ENCODE data around the gene NOTCH1. TPM values are rescaled to one million over a fixed set of nuclear protein-coding genes. Genes with fewer than 3 reads are reported as not detected.
A peak's percentile ranks its signal among the peaks of the same experiment; 100 is the strongest.

Gene NOTCH1
- 17.6 TPM for total RNA-seq
- long read RNA-seq, partial matches to known transcripts, result 2 of 7 reads
- long read RNA-seq, other reads (novel, unspliced or antisense), result 5 of 7 reads

DNA sequence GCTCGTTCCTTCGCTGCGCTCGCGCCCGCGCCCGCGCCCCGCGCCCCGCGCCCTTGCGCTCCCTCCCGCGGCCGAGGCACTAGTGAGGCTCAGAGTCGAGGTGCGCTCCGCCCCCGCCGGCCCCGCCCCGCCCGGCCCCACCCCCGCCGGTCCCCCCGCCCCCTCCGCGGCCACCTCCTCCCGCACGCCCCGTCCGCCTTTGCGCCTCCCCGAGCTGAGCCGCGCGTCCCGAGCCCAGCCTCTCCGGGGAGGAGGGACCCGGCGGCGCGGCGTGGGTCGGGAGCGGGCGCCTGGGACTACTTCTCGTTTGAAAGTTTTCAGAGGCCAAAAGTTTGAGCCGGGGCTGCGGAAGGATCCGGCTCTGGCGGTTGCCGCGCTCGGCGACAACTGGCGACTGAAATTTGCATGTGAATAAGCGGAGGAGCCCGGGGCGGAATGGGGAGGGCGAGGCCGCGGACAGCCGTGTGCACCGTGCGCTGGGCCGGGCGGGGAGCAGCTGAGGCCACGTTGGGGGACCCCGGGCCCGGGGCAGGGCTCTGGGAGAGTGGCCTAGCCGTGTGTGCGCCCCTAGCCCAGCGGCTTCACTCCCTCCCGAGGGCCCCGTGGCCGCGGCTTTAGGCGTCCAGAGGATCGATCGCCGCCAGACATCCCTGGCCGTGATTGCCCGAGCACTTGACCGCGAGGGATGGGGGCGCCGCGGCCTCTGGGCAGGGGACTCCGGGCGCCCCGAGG, at the start of gene NOTCH1:
TSS of gene NOTCH1 (minus strand) at position 84 of the 732 bp plus-strand sequence. CDS start 262 bp downstream, outside the sequence.
- Histone ChIP-seq H3K36me3 (no peaks in the 10 kb centered on the region), H3K27ac (replicated peaks) (peak within 1 kb of the TSS; percentile 98), H3K27me3 (ENCODE audit: low read depth) (no peaks in the 10 kb centered on the region), H3K4me1 (peaks cover 73% of the 10 kb centered on the region), H3K9me3 (replicated peaks) (no peaks in the 10 kb centered on the region), H3K4me3 (peak within 1 kb of the TSS; percentile 98)
- peak; percentile 94 for DNase-seq
- intact Hi-C loops (cut with micrococcal nuclease), result no loop called here
- TF ChIP-seq, protein P1, sequence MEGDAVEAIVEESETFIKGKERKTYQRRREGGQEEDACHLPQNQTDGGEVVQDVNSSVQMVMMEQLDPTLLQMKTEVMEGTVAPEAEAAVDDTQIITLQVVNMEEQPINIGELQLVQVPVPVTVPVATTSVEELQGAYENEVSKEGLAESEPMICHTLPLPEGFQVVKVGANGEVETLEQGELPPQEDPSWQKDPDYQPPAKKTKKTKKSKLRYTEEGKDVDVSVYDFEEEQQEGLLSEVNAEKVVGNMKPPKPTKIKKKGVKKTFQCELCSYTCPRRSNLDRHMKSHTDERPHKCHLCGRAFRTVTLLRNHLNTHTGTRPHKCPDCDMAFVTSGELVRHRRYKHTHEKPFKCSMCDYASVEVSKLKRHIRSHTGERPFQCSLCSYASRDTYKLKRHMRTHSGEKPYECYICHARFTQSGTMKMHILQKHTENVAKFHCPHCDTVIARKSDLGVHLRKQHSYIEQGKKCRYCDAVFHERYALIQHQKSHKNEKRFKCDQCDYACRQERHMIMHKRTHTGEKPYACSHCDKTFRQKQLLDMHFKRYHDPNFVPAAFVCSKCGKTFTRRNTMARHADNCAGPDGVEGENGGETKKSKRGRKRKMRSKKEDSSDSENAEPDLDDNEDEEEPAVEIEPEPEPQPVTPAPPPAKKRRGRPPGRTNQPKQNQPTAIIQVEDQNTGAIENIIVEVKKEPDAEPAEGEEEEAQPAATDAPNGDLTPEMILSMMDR (IDR thresholded peaks at IDR 0.05; ENCODE audit: borderline replicate concordance), result peak; percentile 34

DNA sequence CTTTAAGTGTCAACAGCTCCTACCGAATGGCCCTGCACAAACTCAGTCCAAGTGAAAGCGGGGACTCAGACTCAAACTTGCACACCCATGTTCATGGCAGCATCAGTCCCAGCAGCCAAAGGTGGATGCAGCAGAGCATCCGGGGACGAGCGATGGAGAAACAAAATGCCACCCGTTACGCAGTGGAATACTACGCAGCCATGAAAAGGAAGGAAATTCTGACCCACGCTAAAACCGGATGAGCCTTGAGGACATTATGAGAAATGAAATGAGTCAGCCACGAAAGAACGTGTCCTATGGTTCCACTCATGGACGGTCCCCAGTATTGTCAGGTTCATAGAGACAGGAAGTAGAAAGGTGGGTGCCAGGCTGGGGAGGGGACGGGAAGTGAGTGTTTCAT, 48.6 kb upstream of the NOTCH1 start:
- Histone ChIP-seq H3K36me3 (no peaks in the 10 kb centered on the region), H3K4me1 (peaks cover 28% of the 10 kb centered on the region), H3K27ac (replicated peaks) (no peak overlapping the region), H3K9me3 (replicated peaks) (no peaks in the 10 kb centered on the region), H3K4me3 (no peak overlapping the region), H3K27me3 (ENCODE audit: low read depth) (no peaks in the 10 kb centered on the region)
- intact Hi-C loops (cut with micrococcal nuclease), result no loop called here
- no peak for DNase-seq
- TF ChIP-seq, protein P1 (IDR thresholded peaks at IDR 0.05; ENCODE audit: borderline replicate concordance), result no peak

DNA sequence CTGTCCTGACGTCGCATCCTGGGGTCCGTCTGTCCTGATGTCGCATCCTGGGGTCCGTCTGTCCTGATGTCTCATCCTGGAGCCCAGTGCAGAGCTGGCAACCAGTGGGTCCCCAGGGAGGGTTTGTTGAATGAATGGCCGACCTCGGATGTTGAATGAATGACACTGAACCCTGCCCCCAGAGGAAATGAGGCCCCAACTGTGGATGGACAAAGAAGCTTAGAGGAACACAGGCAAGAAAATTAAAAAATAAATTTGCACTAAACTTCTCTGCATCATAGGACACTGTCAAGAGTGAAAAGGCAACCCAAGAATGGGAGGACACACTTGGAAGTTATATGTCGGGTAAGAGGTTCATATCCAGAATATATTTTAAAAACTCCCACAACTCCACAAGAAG, 47.7 kb upstream of the NOTCH1 start:
- TF ChIP-seq, protein P1 (IDR thresholded peaks at IDR 0.05; ENCODE audit: borderline replicate concordance), result no peak
- no peaks in the 10 kb centered on the region for H3K9me3 ChIP-seq (replicated peaks)
- H3K4me3 ChIP-seq, result no peak overlapping the region
- no peaks in the 10 kb centered on the region for H3K27me3 ChIP-seq (ENCODE audit: low read depth)
- H3K36me3 ChIP-seq, result no peaks in the 10 kb centered on the region
- no peak for DNase-seq
- intact Hi-C loops (cut with micrococcal nuclease), result no loop called here
- H3K27ac ChIP-seq (replicated peaks), result no peak overlapping the region
- H3K4me1 ChIP-seq, result peaks cover 30% of the 10 kb centered on the region

DNA sequence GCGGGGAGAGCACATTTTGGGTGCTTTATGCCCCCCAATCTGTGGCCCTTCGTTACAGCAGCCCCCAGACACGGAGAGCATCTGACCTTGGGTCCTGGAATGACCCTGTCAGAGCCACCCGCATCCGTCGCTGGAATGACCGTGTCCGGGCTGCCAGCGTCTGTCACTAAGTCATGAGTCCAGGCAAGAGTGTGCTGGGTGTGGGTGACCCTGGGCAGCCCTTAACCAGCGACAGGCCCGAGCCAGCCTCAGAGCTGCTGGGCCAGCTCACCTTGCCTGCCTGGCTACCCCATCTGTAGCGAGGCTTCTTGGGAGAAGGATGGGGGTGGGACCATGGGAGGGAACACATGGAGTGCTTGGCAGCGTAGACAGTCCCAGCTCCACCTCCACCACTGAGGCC, 46.8 kb upstream of the NOTCH1 start:
- intact Hi-C loops (cut with micrococcal nuclease), result no loop called here
- Histone ChIP-seq H3K9me3 (replicated peaks) (no peaks in the 10 kb centered on the region), H3K4me1 (peaks cover 40% of the 10 kb centered on the region), H3K4me3 (no peak overlapping the region), H3K27me3 (ENCODE audit: low read depth) (no peaks in the 10 kb centered on the region), H3K36me3 (no peaks in the 10 kb centered on the region), H3K27ac (replicated peaks) (no peak overlapping the region)
- DNase-seq, result no peak
- TF ChIP-seq, protein P1 (IDR thresholded peaks at IDR 0.05; ENCODE audit: borderline replicate concordance), result no peak

DNA sequence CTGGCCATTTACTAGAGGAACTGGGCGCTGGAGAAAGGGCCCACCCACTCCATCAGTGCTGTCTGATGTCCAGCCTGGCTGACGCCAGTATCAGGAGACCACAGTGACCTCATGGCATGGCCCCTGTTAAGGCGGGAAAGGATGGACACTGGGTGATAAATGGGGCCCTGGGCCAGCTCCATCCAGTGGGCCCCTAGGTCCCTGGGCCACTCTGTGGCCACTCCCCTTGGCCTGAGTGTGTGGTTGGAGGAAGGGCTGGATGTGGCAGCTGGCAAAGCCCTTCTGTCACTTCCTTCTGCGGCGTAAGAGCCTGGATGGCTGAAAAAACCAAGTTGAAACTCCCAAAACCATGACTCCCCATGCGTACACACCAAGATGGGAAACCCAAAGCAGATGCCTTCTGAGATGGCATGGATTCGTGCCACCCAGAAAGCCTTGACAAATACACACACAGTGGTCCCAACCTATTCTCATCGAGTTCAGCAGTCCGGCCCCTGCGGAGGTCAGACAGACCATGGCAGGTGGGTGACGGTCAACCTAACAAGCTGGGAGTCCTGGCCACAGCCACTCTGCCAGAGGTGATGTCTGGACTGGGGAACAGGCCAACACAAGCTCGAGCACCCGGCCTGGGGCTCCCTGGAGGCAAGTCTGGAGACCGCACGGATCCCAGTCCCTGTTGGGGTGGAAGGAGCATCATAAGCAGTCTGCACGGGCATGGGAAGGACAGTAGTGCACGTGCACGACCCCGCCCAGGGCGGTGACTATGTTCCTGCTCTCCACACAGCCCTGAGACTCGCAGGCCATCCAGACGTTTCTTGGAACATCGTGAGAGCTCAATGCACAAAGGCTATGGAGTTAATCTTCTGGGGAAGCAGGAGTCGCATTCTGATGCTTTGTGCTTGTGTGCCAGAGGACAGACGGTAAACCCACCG, 45.2 kb upstream of the NOTCH1 start:
- H3K27me3 ChIP-seq (ENCODE audit: low read depth), result no peaks in the 10 kb centered on the region
- TF ChIP-seq, protein P1 (IDR thresholded peaks at IDR 0.05; ENCODE audit: borderline replicate concordance), result no peak
- H3K4me1 ChIP-seq, result peaks cover 55% of the 10 kb centered on the region
- no peaks in the 10 kb centered on the region for H3K36me3 ChIP-seq
- intact Hi-C loops (cut with micrococcal nuclease), result no loop called here
- H3K27ac ChIP-seq (replicated peaks), result peak overlapping the region; percentile 66
- H3K9me3 ChIP-seq (replicated peaks), result no peaks in the 10 kb centered on the region
- no peak for DNase-seq
- no peak overlapping the region for H3K4me3 ChIP-seq
